SK-N-SH (cell line): ENCODE data around the gene LRP11. TPM values are rescaled to one million over a fixed set of nuclear protein-coding genes. Genes with fewer than 3 reads are reported as not detected.

ENCODE experiments used
- CTCF ChIA-PET: fragments of 300-600, 350-600 bp; formaldehyde crosslinking; extraction: SDS; loops from one replicate; lab custom pipeline; 2021; lab: Yijun Ruan, JAX
- POLR2A ChIA-PET: fragments of 350-600 bp; sonication (Branson Sonifier 250); formaldehyde crosslinking; extraction: SDS; loops from one replicate; lab custom pipeline; 2020; ENCODE audit warnings: antibody characterized with exemption, inconsistent platforms; lab: Yijun Ruan, JAX
- DNase-seq: peaks from one replicate; pipeline ENCODE4 v3.0.0; 2012
- H2AFZ ChIP-seq: fragments of 200-600 bp; sonication (generic); 2 replicates; pipeline ENCODE4 v1.8.1; 2016; ENCODE audit warnings: antibody characterized with exemption, mild to moderate bottlenecking, low read depth
- H3F3A ChIP-seq: fragments of 200-600 bp; sonication (generic); replicated peaks from 2 replicates; pipeline ENCODE3; 2016; ENCODE audit warnings: antibody characterized with exemption, mild to moderate bottlenecking; ENCODE audit not compliant: insufficient read depth
- H3K27ac ChIP-seq, 2 experiments: fragments of 200-500 bp in 1 of 2; fragments of 200-600 bp in 1 of 2; sonication (Bioruptor generic) in 1 of 2; sonication (generic), shearing (Covaris generic) in 1 of 2; 2 replicates each; pipeline versions ENCODE4 v1.5.1 to v1.6.1; 2014 to 2016; ENCODE audit warnings: low read depth in 2 of 2, inconsistent platforms in 1 of 2, low read length in 1 of 2, mild to moderate bottlenecking in 1 of 2, mixed read lengths in 1 of 2
- H3K27me3 ChIP-seq: fragments of 200-600 bp; sonication (generic), shearing (Covaris generic); 2 replicates; pipeline ENCODE4 v1.6.1; 2016; ENCODE audit warnings: mixed run types; ENCODE audit not compliant: insufficient read depth
- H3K36me3 ChIP-seq, 2 experiments: fragments of 200-500 bp in 1 of 2; fragments of 200-600 bp in 1 of 2; sonication (Bioruptor generic) in 1 of 2; sonication (generic) in 1 of 2; replicated peaks in 1 of 2; 2 replicates each; pipeline versions ENCODE3 to v1.5.1; 2014 to 2016; ENCODE audit warnings: low read length in 1 of 2, mild to moderate bottlenecking in 1 of 2; ENCODE audit not compliant: insufficient read depth in 2 of 2, control insufficient read depth in 1 of 2
- H3K4me1 ChIP-seq, 2 experiments: fragments of 200-500 bp in 1 of 2; fragments of 200-600 bp in 1 of 2; sonication (Bioruptor generic) in 1 of 2; sonication (generic), shearing (Covaris generic) in 1 of 2; 2 replicates each; pipeline versions ENCODE4 v1.5.1 to v1.6.1; 2014 to 2016; ENCODE audit warnings: low read depth in 1 of 2, low read length in 1 of 2, mixed run types in 1 of 2; ENCODE audit not compliant: insufficient read depth in 2 of 2, control insufficient read depth in 1 of 2
- H3K4me2 ChIP-seq: fragments of 200-600 bp; sonication (generic), shearing (Covaris generic); 2 replicates; pipeline ENCODE4 v1.6.1; 2017; ENCODE audit warnings: mixed run types
- H3K4me3 ChIP-seq, 2 experiments: fragments of 200-500 bp in 1 of 2; fragments of 200-600 bp in 1 of 2; sonication (Bioruptor generic) in 1 of 2; sonication (generic), shearing (Covaris generic) in 1 of 2; 2 replicates each; pipeline versions ENCODE4 v1.5.1 to v1.8.1; 2014 to 2016; ENCODE audit warnings: low read depth in 2 of 2, inconsistent platforms in 1 of 2, low read length in 1 of 2, mild to moderate bottlenecking in 1 of 2, mixed read lengths in 1 of 2, moderate library complexity in 1 of 2
- H3K79me2 ChIP-seq: fragments of 200-600 bp; sonication (generic); 2 replicates; pipeline ENCODE4 v1.8.1; 2017; ENCODE audit warnings: mild to moderate bottlenecking; ENCODE audit not compliant: insufficient read depth
- H3K9ac ChIP-seq: fragments of 200-600 bp; sonication (generic); 2 replicates; pipeline ENCODE4 v1.6.1; 2017; ENCODE audit warnings: mixed run types
- H3K9me2 ChIP-seq: fragments of 200-600 bp; sonication (generic); 2 replicates; pipeline ENCODE4 v1.6.1; 2017; ENCODE audit warnings: mixed run types
- H3K9me3 ChIP-seq: fragments of 200-600 bp; sonication (generic); 2 replicates; pipeline ENCODE4 v1.6.1; 2017; ENCODE audit warnings: mixed run types, mild to moderate bottlenecking, moderate library complexity
- H4K20me1 ChIP-seq: fragments of 200-600 bp; sonication (generic); 2 replicates; pipeline ENCODE4 v1.6.1; 2017; ENCODE audit warnings: mild to moderate bottlenecking, mixed run types; ENCODE audit not compliant: insufficient read depth
- EP300 ChIP-seq, 2 experiments: IDR thresholded peaks; 2 replicates each; pipeline versions ENCODE4 v1.4.0 to v1.6.1; 2012; ENCODE audit warnings: borderline replicate concordance in 1 of 2, low read depth in 1 of 2, low read length in 1 of 2
- FOXM1 ChIP-seq: IDR thresholded peaks from 2 replicates; pipeline ENCODE4 v1.4.0; 2012; ENCODE audit warnings: low read depth, mild to moderate bottlenecking
- GATA2 ChIP-seq: sonication (generic); formaldehyde crosslinking; IDR thresholded peaks from 2 replicates; pipeline ENCODE4 v1.5.0; 2020; ENCODE audit warnings: mild to moderate bottlenecking, missing genetic modification reagents
- MAX ChIP-seq: IDR thresholded peaks from 2 replicates; pipeline ENCODE4 v1.4.0; 2012; ENCODE audit warnings: low read depth
- USF1 ChIP-seq: IDR thresholded peaks from 2 replicates; pipeline ENCODE4 v1.4.0; 2012; ENCODE audit warnings: low read depth, borderline replicate concordance
- USF2 ChIP-seq: fragments of 150-350 bp; IDR thresholded peaks from 2 replicates; pipeline ENCODE4 v1.6.1; 2017; ENCODE audit warnings: antibody characterized with exemption, low read length, low read depth, borderline replicate concordance
- WGBS: methylation state at CpG from one replicate; pipeline ENCODE4 v1.1.6; 2017; ENCODE audit warnings: low lambda C conversion rate; 5-methylcytosine and 5-hydroxymethylcytosine counted together
- polyA plus RNA-seq, 3 experiments: library from polyadenylated mRNA; depleted of rRNA; stranded (reverse); fragments of >200 nt; gene quantifications; 2 replicates each; pipeline ENCODE4 v1.2.3, GENCODE V29; 2012

The LRP11 gene
- polyA plus RNA-seq, 1 of the 3 experiments (the other 2 are of a cell fraction), result 25.0 TPM

- Histone ChIP-seq H3K4me3 (no peak overlapping the region), H3K79me2 (no peaks in the 10 kb centered on the region), H3K9me2 (no peaks in the 10 kb centered on the region), H3K36me3 (no peaks in the 10 kb centered on the region), H3F3A (peaks cover 24% of the 10 kb centered on the region), H3K9ac (no peak overlapping the region), H2AFZ (no peak overlapping the region), H4K20me1 (no peaks in the 10 kb centered on the region), H3K4me2 (no peak overlapping the region), H3K4me1 (peaks cover 5 to 21% of the 10 kb centered on the region in 2 experiments; a peak in 3 of 4 replicates), H3K27me3 (no peaks in the 10 kb centered on the region), H3K9me3 (no peaks in the 10 kb centered on the region), H3K27ac (no peak overlapping the region)
- ChIA-PET POLR2A (no interaction called here), CTCF (interaction anchor here (0.9 to 1.3 kb wide), 2 partner anchors 14 to 62 kb away, joined by 3 read pairs; no protein-coding TSS in a partner anchor)
- no peak for DNase-seq
- TF ChIP-seq USF2, result no peak
- 85% methylated on average over 7 of the region's 7 CpGs for WGBS
These were observed 35.9 kb upstream of the LRP11 start for GRCh38 chr6:149899926-149900619.

- no peak for TF ChIP-seq USF1
- no peak for TF ChIP-seq EP300 (IDR thresholded peaks at IDR 0.05; ENCODE audit: borderline replicate concordance in 1 of 2, low read depth in 1 of 2, low read length in 1 of 2)
- no peak for TF ChIP-seq MAX
- TF ChIP-seq FOXM1, result no peak
- TF ChIP-seq, all 33 proteins: peak for 0
- no peaks in the 10 kb centered on the region for H4K20me1 ChIP-seq
- H3K9me2 ChIP-seq, result no peaks in the 10 kb centered on the region
- DNase-seq, result no peak
- H3K4me1 ChIP-seq, result peaks cover 5 to 21% of the 10 kb centered on the region in 2 experiments; a peak in 3 of 4 replicates
- H3K27me3 ChIP-seq, result no peaks in the 10 kb centered on the region
- H3K4me3 ChIP-seq, result no peak overlapping the region
- ChIA-PET CTCF (interaction anchor here (0.9 to 1.3 kb wide), 2 partner anchors 13 to 61 kb away, joined by 3 read pairs; no protein-coding TSS in a partner anchor), POLR2A (no interaction called here)
- peaks cover 24% of the 10 kb centered on the region for H3F3A ChIP-seq
- no peak overlapping the region for H3K9ac ChIP-seq
- no peaks in the 10 kb centered on the region for H3K36me3 ChIP-seq
- no peaks in the 10 kb centered on the region for H3K79me2 ChIP-seq
- WGBS, result 88% methylated on average over 6 of the region's 6 CpGs
- no peak overlapping the region for H3K4me2 ChIP-seq
- H3K9me3 ChIP-seq, result no peaks in the 10 kb centered on the region
- H3K27ac ChIP-seq, result no peak overlapping the region
- no peak overlapping the region for H2AFZ ChIP-seq
These were observed 35.3 kb upstream of the LRP11 start for GRCh38 chr6:149899486-149899885.

GRCh38 chr6:149898966-149899365, 34.8 kb upstream of the LRP11 start:
- Histone ChIP-seq H3K4me2 (no peak overlapping the region), H3K9me3 (no peaks in the 10 kb centered on the region), H3K4me1 (peaks cover 5 to 21% of the 10 kb centered on the region in 2 experiments; a peak in 3 of 4 replicates), H3K27ac (no peak overlapping the region), H3K9ac (no peak overlapping the region), H3K36me3 (no peaks in the 10 kb centered on the region), H2AFZ (no peak overlapping the region), H3K27me3 (no peaks in the 10 kb centered on the region), H3K79me2 (no peaks in the 10 kb centered on the region), H3K4me3 (no peak overlapping the region), H3F3A (peaks cover 24% of the 10 kb centered on the region), H3K9me2 (no peaks in the 10 kb centered on the region), H4K20me1 (no peaks in the 10 kb centered on the region)
- POLR2A ChIA-PET, result no interaction called here
- no peak for TF ChIP-seq GATA2 (CRISPR knock-in tag)
- no peak for TF ChIP-seq USF2
- WGBS, result 96% methylated on average over 9 of the region's 9 CpGs
- DNase-seq, result no peak
- CTCF ChIA-PET, result interaction anchor here (0.7 kb wide), 1 partner anchor 70 kb away, joined by 3 read pairs; no protein-coding TSS in a partner anchor
